K562 (cell line): ENCODE measurements around the gene ZSWIM1. TPM values are rescaled to one million over a fixed set of nuclear protein-coding genes. Genes with fewer than 3 reads are reported as not detected.

Experiments used
- ATF7 ChIP-seq: fragments of 450-650 bp; IDR thresholded peaks from 2 replicates; pipeline ENCODE4 v1.7.1; 2014; ENCODE audit warnings: mild to moderate bottlenecking, moderate library complexity
- BDP1 ChIP-seq: IDR thresholded peaks from 3 replicates; pipeline ENCODE4 v1.6.1; 2011; ENCODE audit not compliant: insufficient read length, insufficient read depth
- CBFB ChIP-seq: sonication (generic); formaldehyde crosslinking; IDR thresholded peaks from 2 replicates; pipeline ENCODE4 v1.4.0; 2020; ENCODE audit warnings: mild to moderate bottlenecking, missing genetic modification reagents
- CHD7 ChIP-seq: fragments of 200-600 bp; sonication (generic); IDR thresholded peaks from one replicate; pipeline ENCODE4 v1.6.1; 2012; ENCODE audit warnings: mild to moderate bottlenecking, low read depth, low read length, inconsistent platforms
- FOXK2 ChIP-seq, 2 experiments: fragments of 450-650 bp; IDR thresholded peaks in 1 of 2; conservative IDR thresholded peaks in 1 of 2; 2 replicates each; pipeline ENCODE4 v1.6.1; 2016; ENCODE audit warnings: low read depth in 2 of 2, mild to moderate bottlenecking in 1 of 2
- HEY1 ChIP-seq: fragments of 250-450 bp; sonication (Bioruptor Pico); IDR thresholded peaks from 2 replicates; pipeline ENCODE4 v1.5.0; 2020; ENCODE audit warnings: mild to moderate bottlenecking, moderate library complexity, borderline replicate concordance
- HNRNPLL ChIP-seq: fragments of 200-400 bp; formaldehyde crosslinking; IDR thresholded peaks from 2 replicates; pipeline ENCODE4 v1.6.1; 2017; ENCODE audit warnings: low read length, low read depth, mild to moderate bottlenecking; ENCODE audit not compliant: poor library complexity, severe bottlenecking
- HOXB6 ChIP-seq: fragments of 250-450 bp; sonication (Bioruptor Pico); IDR thresholded peaks from 2 replicates; pipeline ENCODE4 v1.5.1; 2022; ENCODE audit warnings: mild to moderate bottlenecking, borderline replicate concordance
- MTF1 ChIP-seq: fragments of 250-450 bp; sonication (Bioruptor Pico); IDR thresholded peaks from 2 replicates; pipeline ENCODE4 v1.9.0; 2021; ENCODE audit warnings: moderate library complexity, mild to moderate bottlenecking, inconsistent platforms, borderline replicate concordance
- NBN ChIP-seq: fragments of 450-650 bp; IDR thresholded peaks from 2 replicates; pipeline ENCODE4 v1.6.1; 2016; ENCODE audit warnings: low read depth, mild to moderate bottlenecking
- PTTG1 ChIP-seq: fragments of 450-650 bp; IDR thresholded peaks from 2 replicates; pipeline ENCODE4 v1.6.1; 2016; ENCODE audit warnings: low read depth, mild to moderate bottlenecking, missing genetic modification characterization, missing compliant biosample characterization
- RBM34 ChIP-seq: fragments of 200-400 bp; formaldehyde crosslinking; IDR thresholded peaks from 2 replicates; pipeline ENCODE4 v1.6.1; 2018; ENCODE audit warnings: low read length, borderline replicate concordance; ENCODE audit not compliant: insufficient read depth
- SMARCA4 ChIP-seq: fragments of 450-650 bp; IDR thresholded peaks from 2 replicates; pipeline ENCODE4 v1.6.1; 2016
- SRF ChIP-seq, 2 experiments: fragments of 250-450, 450-650 bp in 1 of 2; sonication (Bioruptor Pico) in 1 of 2; sonication (generic) in 1 of 2; formaldehyde crosslinking; IDR thresholded peaks; 2 replicates each; pipeline versions ENCODE4 v1.5.0 to v1.5.1; 2020 to 2022; ENCODE audit warnings: mild to moderate bottlenecking in 1 of 2, missing genetic modification reagents in 1 of 2
- STAG1 ChIP-seq: sonication (generic); formaldehyde crosslinking; IDR thresholded peaks from 2 replicates; pipeline ENCODE4 v1.5.0; 2020; ENCODE audit warnings: missing genetic modification reagents, borderline replicate concordance
- TCF15 ChIP-seq: fragments of 250-450 bp; sonication (Bioruptor Pico); IDR thresholded peaks from 2 replicates; pipeline ENCODE4 v1.8.0; 2022; ENCODE audit warnings: moderate library complexity, mild to moderate bottlenecking, inconsistent platforms
- ZC3H11A ChIP-seq: IDR thresholded peaks from 2 replicates; pipeline ENCODE4 v1.6.1; 2012; ENCODE audit warnings: low read depth, low read length, improper control_type of control experiment
- polyA plus RNA-seq, 8 experiments: library from polyadenylated mRNA; depleted of rRNA in 4 of 8; stranded (reverse) in 5 of 8; unstranded in 3 of 8; fragments of >200 nt; fragmentation: Nextera tagmentation in 2 of 8; fragmentation: Illumina TruSeq in 1 of 8; extraction: Ambion mirVana in 2 of 8; extraction: Trizol in 1 of 8; gene quantifications; 2 replicates each; pipeline versions ENCODE4 v1.2.1 to v1.2.3, GENCODE V29; 2011 to 2014; ENCODE audit warnings: inconsistent platforms in 1 of 8, missing spikeins in 1 of 8
- total RNA-seq, 7 experiments: library from RNA; depleted of rRNA in 6 of 7; stranded (reverse); fragments of >200 nt in 6 of 7; fragmentation: Illumina TruSeq in 2 of 7; extraction: Trizol in 2 of 7; gene quantifications; 2 replicates each; pipeline versions ENCODE4 v1.2.1 to v1.2.3, GENCODE V29; 2011 to 2021; ENCODE audit warnings: low replicate concordance in 1 of 7

Gene ZSWIM1
- total and polyA plus RNA-seq, 9 of the 15 experiments (the other 6 are each of a cell fraction or from before 2014, with no cell fraction given): 2.5 to 15.6 (median 9.5) TPM

GRCh38 chr20:45880988-45881788 is at the start of gene ZSWIM1 (continued):
- TF ChIP-seq RBM34: no peak
- no peak for TF ChIP-seq SMARCA4
- no peak for TF ChIP-seq MTF1
- no peak for TF ChIP-seq ZC3H11A
- peak; percentile 63; the same call in 1 of the 2 replicates for TF ChIP-seq ATF7
- no peak for TF ChIP-seq HEY1
- no peak for TF ChIP-seq BDP1
- no peak for TF ChIP-seq CHD7
- TF ChIP-seq HOXB6 (CRISPR knock-in tag): no peak
- TF ChIP-seq SRF (CRISPR knock-in tag; IDR thresholded peaks at IDR 0.05): peak in 1 of 2 experiments; percentile 56; a peak in 1 of 4 replicates
- TF ChIP-seq TCF15 (CRISPR knock-in tag): no peak
- TF ChIP-seq NBN: no peak
- TF ChIP-seq CBFB (CRISPR knock-in tag): no peak
- no peak for TF ChIP-seq HNRNPLL
- no peak for TF ChIP-seq STAG1
- TF ChIP-seq PTTG1 (tag): 0 out of 2 replicates have a peak, but pooled peaks have one; percentile 25
- peak in 1 of 2 experiments; percentile 31; a peak in 1 of 4 replicates for TF ChIP-seq FOXK2 (conservative IDR thresholded peaks at IDR 0.05 in 1 of 2, IDR thresholded peaks at IDR 0.05 in 1 of 2; ENCODE audit: low read depth in 2 of 2)
